Stimulated activated CD8-positive, alpha-beta memory T cell treated with anti-CD3 and anti-CD28 coated beads, Interleukin-7, amount 100 ng/mL, for 4 hours (primary cell): ENCODE results near the gene PLXNA2.

Experiments used
- DNase-seq, 2 donors: peaks; one replicate each; pipeline ENCODE4 v3.0.0-alpha.2; 2020; ENCODE audit warnings: low read depth in 2 of 2

The PLXNA2 gene

DNA sequence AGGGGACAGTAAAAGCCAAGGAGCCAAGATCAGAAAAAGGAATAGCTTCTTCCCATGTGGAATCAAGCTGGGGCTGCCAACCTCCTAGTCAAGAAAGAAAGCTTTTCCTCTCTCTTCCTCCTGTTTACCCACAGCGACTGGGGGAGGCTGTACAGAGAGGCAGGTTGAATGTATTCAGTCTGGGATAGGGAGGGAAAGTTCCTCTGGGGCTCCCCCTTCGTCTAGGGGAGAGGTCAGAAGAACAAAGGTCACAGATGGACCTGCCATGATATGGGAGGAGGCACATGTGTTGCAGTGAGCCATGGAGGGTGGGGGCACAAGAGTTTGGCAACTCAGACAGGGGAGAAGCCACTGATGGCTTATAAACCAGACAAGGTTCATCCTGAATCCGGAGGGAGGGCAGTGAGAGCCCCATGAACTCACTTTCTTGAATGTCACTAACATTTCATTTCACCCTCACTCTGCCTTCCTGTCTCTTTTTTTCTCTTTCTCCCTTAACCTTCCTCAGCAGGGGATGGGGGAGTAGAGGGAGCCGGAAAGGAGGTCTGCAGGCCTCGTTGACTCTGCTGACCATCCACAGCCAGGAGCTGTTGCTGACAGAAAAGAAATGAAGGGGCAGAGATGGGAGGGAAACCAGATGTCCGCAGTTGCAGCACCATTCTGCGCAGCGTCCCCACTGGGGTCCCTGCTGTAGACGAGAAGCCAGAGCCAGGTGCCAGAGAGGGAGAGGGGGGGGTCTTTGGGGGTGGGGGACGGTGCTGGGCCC lies 61.1 kb downstream of the PLXNA2 start:
- no peak for DNase-seq

DNA sequence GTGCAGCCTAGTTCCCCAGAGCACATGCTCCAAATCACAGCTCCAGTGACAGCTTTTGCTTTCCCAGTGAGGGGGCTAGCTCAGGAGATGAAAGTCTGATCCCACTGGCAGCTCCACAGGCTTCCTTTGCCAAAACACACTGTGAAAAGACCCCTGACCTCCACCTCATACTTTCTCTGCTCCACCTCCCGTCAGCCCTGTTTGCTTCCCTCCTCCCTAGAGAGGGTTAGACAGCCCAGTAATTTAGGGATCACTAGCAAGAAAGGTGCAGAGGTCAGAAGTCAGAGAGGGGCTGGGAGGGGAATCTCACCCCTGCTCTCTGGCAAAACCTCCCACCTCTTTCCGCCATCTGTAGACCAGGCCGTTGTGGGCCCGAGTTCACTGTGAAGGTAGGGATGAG lies 62.8 kb downstream of the PLXNA2 start:
- DNase-seq: no peak

DNA sequence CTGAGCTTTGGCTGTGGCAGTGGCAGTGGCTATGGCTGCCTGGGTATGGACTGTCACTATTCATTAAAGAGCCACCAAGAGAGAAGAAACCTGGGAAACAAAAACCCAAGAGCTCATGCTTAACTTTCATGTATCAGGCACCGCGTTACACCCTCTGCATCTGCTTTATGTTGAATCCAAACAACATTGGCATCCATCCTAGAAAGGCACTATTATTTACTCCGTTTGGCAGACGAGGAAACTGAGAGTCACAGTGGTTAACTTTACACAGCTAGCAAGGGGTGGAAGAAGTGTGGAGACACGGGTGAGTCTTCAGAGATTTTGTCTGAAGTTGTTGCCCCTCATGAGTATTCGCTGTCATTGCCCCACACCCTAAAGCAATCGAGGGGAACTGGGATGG lies 63.8 kb downstream of the PLXNA2 start:
- DNase-seq: no peak

- no peak for DNase-seq
These were observed 64.2 kb downstream of the PLXNA2 start for GRCh38 chr1:208179961-208180409.

DNA sequence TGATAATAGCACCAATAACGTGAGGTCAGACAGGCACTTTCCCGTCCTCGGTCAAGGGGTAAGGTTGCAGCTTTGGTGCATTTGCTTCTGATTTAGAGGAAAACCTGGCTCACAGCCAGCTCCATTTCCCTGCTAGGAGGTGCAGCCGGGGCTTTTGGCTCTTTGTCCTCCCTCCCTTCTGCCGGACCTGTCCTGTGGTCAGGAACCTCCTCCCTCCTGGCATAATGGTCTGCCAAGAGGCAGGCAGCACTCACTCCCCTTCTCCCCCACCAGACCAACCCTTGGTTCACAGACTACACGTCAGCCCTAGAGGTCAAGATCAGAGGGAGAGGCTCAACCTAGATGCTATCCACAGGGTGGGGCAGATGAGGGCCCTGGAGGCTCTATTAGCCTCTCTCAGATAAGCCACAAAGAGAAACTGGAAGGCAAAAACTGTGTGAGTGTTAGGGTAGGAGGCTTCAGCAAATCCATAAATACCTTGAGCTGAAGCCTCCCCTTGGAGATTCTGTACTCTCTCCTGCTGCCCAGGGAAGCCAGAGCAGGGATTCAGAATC lies 64.8 kb downstream of the PLXNA2 start:
- no peak for DNase-seq

DNA sequence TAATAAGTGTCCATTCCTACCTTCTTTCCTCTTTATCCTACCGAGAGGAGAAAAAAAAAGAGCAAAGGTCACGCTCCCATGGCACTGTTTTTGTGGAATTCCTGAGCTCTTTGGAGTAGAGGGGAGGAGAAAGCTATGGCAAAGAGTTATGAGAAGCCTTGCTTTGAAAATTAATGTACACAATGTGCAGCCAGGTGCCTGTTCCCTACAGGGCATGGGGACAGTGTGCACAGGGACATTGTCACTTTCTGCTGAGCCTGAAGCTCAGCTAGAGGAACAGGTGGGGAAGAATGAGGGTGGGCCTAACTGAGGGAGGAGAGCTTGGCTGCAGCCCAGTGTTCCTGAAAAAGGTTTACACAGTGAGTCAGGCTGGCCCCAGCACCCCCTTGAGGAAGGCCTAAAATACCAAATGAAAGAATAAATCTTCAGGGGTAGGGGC lies 66.1 kb downstream of the PLXNA2 start:
- DNase-seq: no peak

- DNase-seq: no peak
These were observed 66.5 kb downstream of the PLXNA2 start for GRCh38 chr1:208177656-208178055.

- DNase-seq: no peak
These were observed 67.5 kb downstream of the PLXNA2 start for GRCh38 chr1:208176649-208177048.

DNA sequence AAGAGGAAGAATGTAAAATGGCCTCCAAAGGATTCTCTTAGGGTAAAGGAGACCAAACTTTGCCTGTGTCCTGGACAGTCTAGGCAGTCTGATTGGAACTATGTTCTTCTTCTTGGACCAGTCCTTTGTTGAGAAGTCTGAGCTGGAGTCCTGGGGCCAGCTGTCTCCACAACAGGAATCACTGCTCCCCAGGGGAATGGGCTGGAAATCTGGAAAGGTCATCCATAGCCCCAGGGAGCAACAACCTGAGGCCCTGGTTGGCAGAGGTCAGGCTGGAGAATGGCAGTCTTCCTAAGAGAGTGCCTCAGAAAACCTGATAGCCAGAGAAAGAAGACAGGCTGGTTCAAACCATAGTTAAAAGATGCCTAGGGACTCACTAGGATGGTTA lies 68.7 kb downstream of the PLXNA2 start:
- DNase-seq: no peak

- DNase-seq: no peak
These were observed 69.3 kb downstream of the PLXNA2 start for GRCh38 chr1:208174731-208175507.

DNA sequence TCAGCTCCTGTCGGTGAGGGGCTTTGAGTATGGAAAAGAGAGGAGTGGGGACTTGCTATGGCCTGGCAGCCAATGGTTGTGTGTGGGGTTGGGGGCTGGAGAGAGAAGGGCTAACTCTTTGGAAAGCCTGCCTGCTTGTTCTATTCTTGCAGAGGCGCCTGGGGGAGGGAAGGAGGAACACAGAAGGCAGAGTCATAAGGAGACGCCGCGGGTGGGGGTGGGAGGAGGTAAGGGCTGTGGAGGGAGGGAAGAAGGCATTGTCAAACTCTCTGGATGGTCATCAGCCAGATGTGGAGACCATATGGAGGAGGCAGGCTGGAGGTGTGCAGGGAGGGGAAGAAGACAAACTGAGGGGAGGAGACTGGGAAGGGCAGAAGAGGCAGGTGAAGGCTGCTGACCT lies 70.0 kb downstream of the PLXNA2 start:
- DNase-seq: no peak

GRCh38 chr1:208173749-208174148 lies 70.4 kb downstream of the PLXNA2 start:
- no peak for DNase-seq

DNA sequence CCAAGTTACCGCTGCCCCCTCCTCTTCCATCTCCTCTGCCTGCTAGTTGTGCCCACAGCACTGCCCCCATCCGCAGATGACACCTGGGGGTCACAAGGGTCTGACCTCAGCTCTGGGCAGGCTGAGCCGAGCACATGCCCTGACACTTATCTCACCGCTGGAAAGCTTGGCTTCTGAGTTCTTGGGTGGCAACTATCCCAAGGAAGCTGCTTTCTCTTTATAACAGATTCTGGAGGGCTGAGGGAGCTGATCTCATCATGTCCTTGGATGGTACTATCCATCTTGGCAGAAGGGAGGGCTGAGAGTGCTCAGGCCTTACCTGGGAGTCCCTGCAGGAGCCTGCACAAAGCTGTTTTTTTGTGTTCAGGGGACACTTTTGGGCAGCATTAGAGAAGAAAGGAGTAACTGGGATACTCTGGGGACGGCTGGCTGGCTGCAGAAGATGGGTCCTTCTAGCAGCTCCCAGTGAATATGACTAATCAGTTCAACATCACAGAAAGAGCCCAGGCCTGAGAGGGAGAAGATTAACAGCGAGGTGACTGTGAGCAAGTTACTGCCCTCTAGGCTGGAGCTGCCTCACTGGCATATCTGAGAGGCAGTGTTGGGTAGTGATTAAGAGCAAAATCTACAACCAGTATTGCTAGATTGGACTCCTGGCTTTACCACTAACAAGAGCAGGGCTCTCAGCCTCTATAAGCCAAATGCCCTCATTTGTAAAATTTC lies 71.6 kb downstream of the PLXNA2 start:
- no peak for DNase-seq

DNA sequence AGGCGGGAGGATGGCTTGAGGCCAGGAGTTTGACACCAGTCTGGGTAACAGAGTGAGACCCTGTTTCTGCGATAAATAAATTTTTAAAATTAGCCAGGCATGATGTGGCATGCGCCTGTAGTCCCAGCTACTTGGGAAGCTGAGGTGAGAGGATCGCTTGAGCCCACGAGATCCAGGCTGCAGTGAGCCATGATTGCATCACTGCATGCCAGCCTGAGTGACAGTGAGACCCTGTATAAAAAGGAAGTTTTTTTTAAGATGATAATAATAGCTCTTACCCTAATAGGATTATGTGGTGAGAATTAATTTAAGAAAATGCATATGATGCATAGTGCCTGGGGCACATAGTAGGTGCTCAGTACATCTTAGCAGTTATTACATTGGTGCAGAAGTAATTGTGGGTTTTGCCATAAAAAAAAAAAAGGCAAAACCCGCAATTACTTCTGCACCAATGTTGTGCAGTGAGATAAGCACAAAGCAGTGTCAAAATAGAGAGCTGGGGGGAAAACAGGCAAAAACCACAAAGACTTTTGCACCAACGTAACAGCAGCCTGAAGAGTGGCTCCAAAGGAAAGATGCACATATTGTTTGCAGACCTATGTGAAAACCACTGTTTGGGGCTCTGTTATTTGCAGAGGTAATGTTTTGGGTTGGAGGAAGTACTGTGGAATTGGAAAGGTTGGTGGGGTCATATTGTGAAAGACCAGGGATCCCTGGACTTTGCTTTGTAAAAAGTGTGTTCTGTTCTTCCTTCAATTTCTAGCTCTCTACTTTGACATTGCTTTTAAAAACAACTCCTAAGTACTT lies 72.4 kb downstream of the PLXNA2 start:
- no peak for DNase-seq

DNA sequence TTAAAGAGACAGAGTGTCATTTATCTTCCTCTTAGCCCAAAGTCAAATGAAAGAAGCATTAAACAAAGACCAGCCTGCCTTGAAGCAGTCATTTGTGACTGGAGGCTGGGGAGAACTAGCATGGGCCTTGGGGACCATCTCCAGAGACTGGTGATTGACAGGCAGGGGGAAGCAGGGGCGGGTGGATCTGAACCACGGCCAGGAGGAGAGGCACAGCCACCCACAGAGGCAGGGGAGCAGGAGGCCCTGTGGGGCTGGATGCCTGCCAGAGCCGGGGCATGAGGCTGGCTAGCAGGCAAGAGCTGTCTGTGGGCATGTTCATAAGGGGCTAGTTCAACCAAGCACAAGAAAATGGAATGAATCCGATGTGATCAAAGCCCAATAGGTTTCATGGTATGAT lies 73.9 kb downstream of the PLXNA2 start:
- no peak for DNase-seq

- DNase-seq: no peak
These were observed 74.9 kb downstream of the PLXNA2 start for GRCh38 chr1:208169081-208169879.

GRCh38 chr1:208167261-208167869 lies 76.8 kb downstream of the PLXNA2 start:
- no peak for DNase-seq

DNA sequence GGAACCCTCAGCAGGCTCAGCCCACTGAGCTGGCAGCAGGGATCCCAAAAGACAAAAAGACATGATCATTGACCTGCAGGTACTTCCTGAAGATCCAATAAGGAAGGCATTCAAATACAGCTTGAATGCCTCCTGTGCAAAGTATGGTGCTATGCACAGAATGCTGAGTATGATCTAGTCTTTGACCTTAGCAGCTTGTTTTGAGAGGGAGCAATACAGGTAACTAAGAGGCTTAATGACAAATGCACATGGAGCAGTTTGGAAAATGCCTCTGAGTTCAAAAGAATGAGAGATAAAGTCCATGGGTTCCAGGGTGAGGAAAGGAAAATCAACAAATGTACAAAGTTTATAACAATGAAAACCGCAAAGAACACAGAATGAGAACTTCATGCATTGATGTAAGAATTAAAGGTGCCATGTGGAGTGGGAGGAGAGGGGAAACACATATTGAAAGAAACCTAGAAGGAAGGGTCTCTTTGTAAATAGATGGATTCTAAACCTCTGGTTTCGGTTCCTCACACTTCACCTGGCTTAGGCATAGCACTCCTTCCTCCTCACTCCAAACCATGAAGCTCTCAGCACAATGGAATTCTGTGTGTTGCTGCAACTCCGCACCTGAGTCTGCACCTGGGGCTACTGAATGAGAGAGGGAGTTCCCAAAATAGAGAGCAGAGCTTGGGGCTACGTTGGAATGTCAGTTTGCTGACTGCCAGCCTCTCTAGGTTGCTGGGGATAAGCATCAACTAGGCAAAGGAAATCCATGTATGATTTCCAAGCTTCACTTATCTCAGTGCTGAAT lies 77.6 kb downstream of the PLXNA2 start:
- DNase-seq: no peak

DNA sequence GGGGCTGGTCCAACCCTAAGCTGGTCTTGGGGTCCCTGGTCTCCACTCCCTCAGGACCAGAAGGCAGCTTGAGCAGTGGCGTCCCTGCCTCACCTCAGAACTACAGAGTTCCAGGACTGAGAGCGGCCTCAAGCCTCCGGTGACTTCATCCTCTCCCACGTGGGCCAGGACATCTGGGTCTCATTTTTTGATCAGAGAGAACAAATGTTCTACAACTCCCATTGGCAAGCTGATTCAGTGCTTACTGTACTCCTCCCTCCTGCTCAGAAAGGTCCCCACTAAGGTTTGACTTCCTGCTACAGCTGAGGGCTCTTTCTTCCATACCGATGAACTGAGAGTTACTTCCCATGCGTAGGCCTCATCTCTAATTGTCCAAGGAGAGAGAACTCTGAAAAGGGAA lies 78.5 kb downstream of the PLXNA2 start:
- DNase-seq: no peak
